ENCODE results near the gene SLC35G4.

Gene SLC35G4

GRCh38 chr18:11570073-11570588 lies 39.3 kb upstream of the SLC35G4 start:
- Histone ChIP-seq H3K36me3 (ENCODE audit: low read depth) (no peaks in the 10 kb centered on the region), H3K4me3 (ENCODE audit: severe bottlenecking) (no peak overlapping the region), H3K4me1 (ENCODE audit: insufficient read depth, poor library complexity, severe bottlenecking) (no peaks in the 10 kb centered on the region), H3K9me3 (ENCODE audit: severe bottlenecking) (no peaks in the 10 kb centered on the region), H3K27me3 (ENCODE audit: insufficient read depth, poor library complexity, severe bottlenecking) (no peaks in the 10 kb centered on the region), H3K27ac (ENCODE audit: poor library complexity, severe bottlenecking) (no peak overlapping the region)
- TF ChIP-seq CTCF (IDR thresholded peaks at IDR 0.05; ENCODE audit: poor library complexity, severe bottlenecking), result no peak
- ATAC-seq (ENCODE audit: low read depth) (no peak), DNase-seq (ENCODE audit: low spot score) (no peak)

- H3K27me3 ChIP-seq (ENCODE audit: insufficient read depth, poor library complexity, severe bottlenecking), result no peaks in the 10 kb centered on the region
- H3K9me3 ChIP-seq (ENCODE audit: severe bottlenecking), result no peaks in the 10 kb centered on the region
- no peak overlapping the region for H3K4me3 ChIP-seq (ENCODE audit: severe bottlenecking)
- H3K27ac ChIP-seq (ENCODE audit: poor library complexity, severe bottlenecking), result no peak overlapping the region
- no peak for DNase-seq (ENCODE audit: low spot score)
- no peaks in the 10 kb centered on the region for H3K36me3 ChIP-seq (ENCODE audit: low read depth)
- H3K4me1 ChIP-seq (ENCODE audit: insufficient read depth, poor library complexity, severe bottlenecking), result no peaks in the 10 kb centered on the region
- peak; percentile 8 for TF ChIP-seq CTCF (IDR thresholded peaks at IDR 0.05; ENCODE audit: poor library complexity, severe bottlenecking)
- ATAC-seq (ENCODE audit: low read depth), result no peak
Observed at GRCh38 chr18:11570769-11571412, 38.5 kb upstream of the SLC35G4 start.

DNA sequence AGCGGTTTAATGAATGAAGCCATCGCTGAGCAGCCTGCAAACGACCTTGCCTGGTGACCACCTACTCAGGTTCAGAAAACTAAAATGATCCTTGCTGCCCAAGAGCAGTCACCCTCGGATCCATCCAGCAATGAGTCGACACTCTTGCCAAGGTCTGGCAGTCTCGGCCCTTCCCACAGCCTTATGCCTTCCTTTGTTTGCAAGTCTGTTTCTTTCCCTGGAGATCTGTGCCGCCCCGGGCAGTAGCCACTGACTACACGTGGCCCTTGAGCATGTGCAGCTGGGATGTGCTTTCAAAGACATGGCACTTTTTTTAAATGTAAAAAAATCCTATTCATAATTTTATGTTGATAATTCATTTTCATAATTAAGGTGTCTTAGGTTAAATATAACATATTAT lies 37.2 kb upstream of the SLC35G4 start:
- Histone ChIP-seq H3K9me3 (ENCODE audit: severe bottlenecking) (no peaks in the 10 kb centered on the region), H3K4me1 (ENCODE audit: insufficient read depth, poor library complexity, severe bottlenecking) (no peaks in the 10 kb centered on the region), H3K4me3 (ENCODE audit: severe bottlenecking) (no peak overlapping the region), H3K27ac (ENCODE audit: poor library complexity, severe bottlenecking) (no peak overlapping the region), H3K36me3 (ENCODE audit: low read depth) (no peaks in the 10 kb centered on the region), H3K27me3 (ENCODE audit: insufficient read depth, poor library complexity, severe bottlenecking) (no peaks in the 10 kb centered on the region)
- no peak for ATAC-seq (ENCODE audit: low read depth)
- no peak for DNase-seq (ENCODE audit: low spot score)
- TF ChIP-seq CTCF (IDR thresholded peaks at IDR 0.05; ENCODE audit: poor library complexity, severe bottlenecking), result no peak

GRCh38 chr18:11574545-11574944 lies 34.9 kb upstream of the SLC35G4 start:
- Histone ChIP-seq H3K27ac (ENCODE audit: poor library complexity, severe bottlenecking) (no peak overlapping the region), H3K4me1 (ENCODE audit: insufficient read depth, poor library complexity, severe bottlenecking) (no peaks in the 10 kb centered on the region), H3K36me3 (ENCODE audit: low read depth) (no peaks in the 10 kb centered on the region), H3K27me3 (ENCODE audit: insufficient read depth, poor library complexity, severe bottlenecking) (no peaks in the 10 kb centered on the region), H3K4me3 (ENCODE audit: severe bottlenecking) (no peak overlapping the region), H3K9me3 (ENCODE audit: severe bottlenecking) (no peaks in the 10 kb centered on the region)
- DNase-seq (ENCODE audit: low spot score) (no peak), ATAC-seq (ENCODE audit: low read depth) (no peak)
- TF ChIP-seq CTCF (IDR thresholded peaks at IDR 0.05; ENCODE audit: poor library complexity, severe bottlenecking), result no peak

Measured in RWPE2 (cell line).